ENCODE data around the gene CXCL8. TPM values are rescaled to one million over a fixed set of nuclear protein-coding genes. Genes with fewer than 3 reads are reported as not detected.

The CXCL8 gene
- total and polyA plus RNA-seq, 9 of the 15 experiments (the other 6 are each of a cell fraction or from before 2014, with no cell fraction given), result 1.6 to 7.7 (median 3.3) TPM

GRCh38 chr4:73780243-73780642 is 39.9 kb downstream of the CXCL8 start:
- no peaks in the 10 kb centered on the region for H3K9me1 ChIP-seq (ENCODE audit: control insufficient read depth, insufficient read depth, low read length)
- 20% methylated on average over 1 of the region's 1 CpG for WGBS (ENCODE audit: insufficient coverage, low coverage, missing lambda C conversion rate)
- intact Hi-C loops (cut with micrococcal nuclease) (no loop called here), in situ Hi-C loops (cut with MboI) (no loop called here)
- DNase-seq (ENCODE audit: extremely low read depth in 1 of 4, low spot score in 3 of 4), result no peak
- POLR2A ChIA-PET, result no interaction called here
- no peak overlapping the region for H3K27ac ChIP-seq (ENCODE audit: extremely low read depth, low read depth, low read length)
- H4K20me1 ChIP-seq (replicated peaks; ENCODE audit: control insufficient read depth, insufficient read depth, low read length), result no peaks in the 10 kb centered on the region
- no peak for FAIRE-seq
- BruUV-seq (replicated peaks), result no TSS peak
- ATAC-seq, result no peak
- no peak for TF ChIP-seq SMAD3 (CRISPR knock-in tag; conservative IDR thresholded peaks at IDR 0.05)
- no peak for TF ChIP-seq GABPA (tag; conservative IDR thresholded peaks at IDR 0.05; ENCODE audit: low read depth)
- TF ChIP-seq RBBP5 (IDR thresholded peaks at IDR 0.05; ENCODE audit: borderline replicate concordance, insufficient read depth, low read length, poor library complexity, severe bottlenecking), result no peak
- no peak overlapping the region for H3K9ac ChIP-seq (ENCODE audit: insufficient read depth in 1 of 2, low read depth in 2 of 2, low read length in 2 of 2)
- H3K27me3 ChIP-seq (ENCODE audit: control insufficient read depth in 2 of 2, insufficient read depth in 2 of 2, low read length in 2 of 2), result no peaks in the 10 kb centered on the region
- H2AFZ ChIP-seq (ENCODE audit: low read depth, low read length), result no peak overlapping the region; the same call in 1 of the 2 replicates
- H3K4me3 ChIP-seq, result no peak overlapping the region
- H3K4me1 ChIP-seq (replicated peaks in 1 of 2; ENCODE audit: control insufficient read depth in 2 of 2, insufficient read depth in 2 of 2, low read length in 2 of 2), result peaks cover 0 to 2% of the 10 kb centered on the region in 2 experiments; a peak in 1 of 5 replicates
- no peak overlapping the region for H3K4me2 ChIP-seq (ENCODE audit: insufficient read depth, low read length)
- H3K9me3 ChIP-seq (replicated peaks; ENCODE audit: control insufficient read depth, insufficient read depth, low read depth, low read length), result no peaks in the 10 kb centered on the region
- CTCF ChIA-PET (ENCODE audit: low intra/inter-chr PET ratio), result no interaction called here
- H3K79me2 ChIP-seq (ENCODE audit: control insufficient read depth, insufficient read depth, low read length), result no peaks in the 10 kb centered on the region
- no peaks in the 10 kb centered on the region for H3K36me3 ChIP-seq (ENCODE audit: control insufficient read depth, insufficient read depth, low read length)

DNA sequence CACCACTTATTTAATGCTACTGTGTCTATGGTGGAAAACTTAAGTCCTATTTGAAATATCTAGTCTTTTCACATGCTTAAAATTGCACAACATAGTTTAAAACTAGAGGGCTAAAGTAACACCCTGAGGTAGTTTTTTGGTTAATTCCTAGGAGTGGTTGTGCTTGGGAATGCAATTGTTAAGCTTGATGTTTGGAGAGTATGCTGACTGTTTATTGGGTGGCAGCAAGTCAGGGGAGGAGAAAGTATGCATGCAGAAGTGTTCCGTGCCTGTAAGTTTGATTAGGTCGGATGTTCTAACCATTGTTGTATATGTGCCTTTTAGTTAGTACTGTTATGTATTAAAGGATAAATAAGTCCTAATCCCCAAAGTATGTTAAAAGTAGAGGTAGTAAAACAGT is 40.5 kb downstream of the CXCL8 start:
- no peaks in the 10 kb centered on the region for H3K36me3 ChIP-seq (ENCODE audit: control insufficient read depth, insufficient read depth, low read length)
- no peak overlapping the region for H3K4me2 ChIP-seq (ENCODE audit: insufficient read depth, low read length)
- no peak for ATAC-seq
- no peak for DNase-seq (ENCODE audit: extremely low read depth in 1 of 4, low spot score in 3 of 4)
- H3K4me1 ChIP-seq (replicated peaks in 1 of 2; ENCODE audit: control insufficient read depth in 2 of 2, insufficient read depth in 2 of 2, low read length in 2 of 2), result peaks cover 0 to 2% of the 10 kb centered on the region in 2 experiments; a peak in 1 of 5 replicates
- ChIA-PET POLR2A (no interaction called here), CTCF (ENCODE audit: low intra/inter-chr PET ratio) (no interaction called here)
- H3K9me3 ChIP-seq (replicated peaks; ENCODE audit: control insufficient read depth, insufficient read depth, low read depth, low read length), result no peaks in the 10 kb centered on the region
- no peaks in the 10 kb centered on the region for H3K79me2 ChIP-seq (ENCODE audit: control insufficient read depth, insufficient read depth, low read length)
- no peaks in the 10 kb centered on the region for H3K27me3 ChIP-seq (ENCODE audit: control insufficient read depth in 2 of 2, insufficient read depth in 2 of 2, low read length in 2 of 2)
- no peaks in the 10 kb centered on the region for H3K9me1 ChIP-seq (ENCODE audit: control insufficient read depth, insufficient read depth, low read length)
- H4K20me1 ChIP-seq (replicated peaks; ENCODE audit: control insufficient read depth, insufficient read depth, low read length), result no peaks in the 10 kb centered on the region
- H3K4me3 ChIP-seq, result no peak overlapping the region
- intact Hi-C loops (cut with micrococcal nuclease) (no loop called here), in situ Hi-C loops (cut with MboI) (no loop called here)
- H3K27ac ChIP-seq (ENCODE audit: extremely low read depth, low read depth, low read length), result no peak overlapping the region
- FAIRE-seq, result no peak
- H2AFZ ChIP-seq (ENCODE audit: low read depth, low read length), result no peak overlapping the region; the same call in 1 of the 2 replicates
- no peak overlapping the region for H3K9ac ChIP-seq (ENCODE audit: insufficient read depth in 1 of 2, low read depth in 2 of 2, low read length in 2 of 2)
- BruUV-seq (replicated peaks), result no TSS peak
- 52% methylated on average over 2 of the region's 2 CpGs for WGBS (ENCODE audit: insufficient coverage, low coverage, missing lambda C conversion rate)
- no peak for TF ChIP-seq ZNF764 (CRISPR knock-in tag; IDR thresholded peaks at IDR 0.05; ENCODE audit: low read depth)
- TF ChIP-seq MAFG (tag; conservative IDR thresholded peaks at IDR 0.05), result no peak
- TF ChIP-seq SAP30 (IDR thresholded peaks at IDR 0.05; ENCODE audit: borderline replicate concordance, insufficient read depth, low read depth, low read length, poor library complexity, severe bottlenecking), result no peak
- no peak for TF ChIP-seq TAF9B (IDR thresholded peaks at IDR 0.05; ENCODE audit: partially characterized antibody)
- TF ChIP-seq, protein P1, sequence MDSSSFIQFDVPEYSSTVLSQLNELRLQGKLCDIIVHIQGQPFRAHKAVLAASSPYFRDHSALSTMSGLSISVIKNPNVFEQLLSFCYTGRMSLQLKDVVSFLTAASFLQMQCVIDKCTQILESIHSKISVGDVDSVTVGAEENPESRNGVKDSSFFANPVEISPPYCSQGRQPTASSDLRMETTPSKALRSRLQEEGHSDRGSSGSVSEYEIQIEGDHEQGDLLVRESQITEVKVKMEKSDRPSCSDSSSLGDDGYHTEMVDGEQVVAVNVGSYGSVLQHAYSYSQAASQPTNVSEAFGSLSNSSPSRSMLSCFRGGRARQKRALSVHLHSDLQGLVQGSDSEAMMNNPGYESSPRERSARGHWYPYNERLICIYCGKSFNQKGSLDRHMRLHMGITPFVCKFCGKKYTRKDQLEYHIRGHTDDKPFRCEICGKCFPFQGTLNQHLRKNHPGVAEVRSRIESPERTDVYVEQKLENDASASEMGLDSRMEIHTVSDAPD (CRISPR knock-in tag; IDR thresholded peaks at IDR 0.05), result no peak
- TF ChIP-seq ESRRB (CRISPR knock-in tag; IDR thresholded peaks at IDR 0.05; ENCODE audit: borderline replicate concordance), result no peak
- no peak for TF ChIP-seq E2F3 (CRISPR knock-in tag; IDR thresholded peaks at IDR 0.05)
- no peak for TF ChIP-seq ZNF197 (CRISPR knock-in tag; IDR thresholded peaks at IDR 0.05; ENCODE audit: low read depth)
- no peak for TF ChIP-seq HNRNPK (IDR thresholded peaks at IDR 0.05; ENCODE audit: low read depth, low read length, poor library complexity, severe bottlenecking)
- no peak for TF ChIP-seq ZNF224 (CRISPR knock-in tag; IDR thresholded peaks at IDR 0.05)
- no peak for TF ChIP-seq TCF7L2 (IDR thresholded peaks at IDR 0.05; ENCODE audit: low read depth, low read length)
